HEK293 (cell line): ENCODE data around the gene SLC16A6.
"Not testable (repeated sequence)": the region's sequence is repeated elsewhere in the genome, so short reads cannot be mapped to it uniquely, and the experiment has no call there.

ENCODE experiments used
- CTCF ChIA-PET: fragments of 350-600 bp; formaldehyde crosslinking; extraction: SDS; loops from one replicate; lab custom pipeline; 2021; ENCODE audit warnings: antibody characterized with exemption; lab: Yijun Ruan, JAX
- POLR2A ChIA-PET: fragments of 300-600 bp; formaldehyde crosslinking; extraction: SDS; loops from one replicate; lab custom pipeline; 2020; ENCODE audit warnings: antibody characterized with exemption, inconsistent platforms; lab: Yijun Ruan, JAX
- H3K27ac ChIP-seq: fragments of 200-500 bp; sonication (Bioruptor generic); 2 replicates; pipeline ENCODE4 v1.5.1; 2014; ENCODE audit warnings: low read depth, low read length, control low read depth, inconsistent platforms; ENCODE audit errors: extremely low read depth
- H3K36me3 ChIP-seq, 2 experiments: fragments of 200-500 bp in 1 of 2; sonication (Bioruptor generic) in 1 of 2; 1 replicate in 1 of 2; 2 replicates in 1 of 2; pipeline ENCODE4 v1.5.1; 2014 to 2017; ENCODE audit warnings: inconsistent platforms in 2 of 2, low read length in 2 of 2; ENCODE audit not compliant: control insufficient read depth in 2 of 2, insufficient read depth in 1 of 2
- H3K4me1 ChIP-seq: fragments of 200-500 bp; sonication (Bioruptor generic); 2 replicates; pipeline ENCODE4 v1.5.1; 2014; ENCODE audit warnings: mild to moderate bottlenecking, low read length, inconsistent platforms; ENCODE audit not compliant: control insufficient read depth, insufficient read depth
- H3K4me3 ChIP-seq: 2 replicates; pipeline ENCODE4 v1.5.1; 2011; ENCODE audit warnings: low read depth, mild to moderate bottlenecking, control low read depth, low read length, moderate library complexity
- H3K9me3 ChIP-seq: fragments of 200-500 bp; sonication (Bioruptor generic); 2 replicates; pipeline ENCODE4 v1.5.1; 2014; ENCODE audit warnings: low read depth, low read length, inconsistent platforms; ENCODE audit not compliant: control insufficient read depth, insufficient read depth
- EGR2 ChIP-seq: fragments of 450-650 bp; formaldehyde crosslinking; IDR thresholded peaks from 2 replicates; pipeline ENCODE4 v1.5.1; 2016; ENCODE audit warnings: low read depth, missing biosample characterization, missing genetic modification characterization
- FEZF1 ChIP-seq: fragments of 450-650 bp; formaldehyde crosslinking; IDR thresholded peaks from 2 replicates; pipeline ENCODE4 v1.5.1; 2016; ENCODE audit warnings: missing biosample characterization, missing genetic modification characterization
- GLIS2 ChIP-seq: fragments of 450-650 bp; formaldehyde crosslinking; IDR thresholded peaks from 2 replicates; pipeline ENCODE4 v1.5.1; 2016; ENCODE audit warnings: missing biosample characterization, missing genetic modification characterization
- ZBTB8A ChIP-seq: fragments of 450-650 bp; formaldehyde crosslinking; IDR thresholded peaks from 2 replicates; pipeline ENCODE4 v1.5.1; 2016; ENCODE audit warnings: missing biosample characterization, missing genetic modification characterization
- ZFHX2 ChIP-seq: fragments of 450-650 bp; formaldehyde crosslinking; conservative IDR thresholded peaks from 2 replicates; pipeline ENCODE4 v1.5.1; 2016; ENCODE audit warnings: missing biosample characterization, missing genetic modification characterization
- ZNF112 ChIP-seq: fragments of 450-650 bp; formaldehyde crosslinking; IDR thresholded peaks from 2 replicates; pipeline ENCODE4 v1.5.0; 2017; ENCODE audit warnings: missing biosample characterization, missing genetic modification characterization
- ZNF138 ChIP-seq: fragments of 450-650 bp; formaldehyde crosslinking; IDR thresholded peaks from 2 replicates; pipeline ENCODE4 v1.5.1; 2016; ENCODE audit warnings: missing biosample characterization, missing genetic modification characterization, borderline replicate concordance
- ZNF202 ChIP-seq: fragments of 450-650 bp; formaldehyde crosslinking; IDR thresholded peaks from 2 replicates; pipeline ENCODE4 v1.5.1; 2016; ENCODE audit warnings: missing biosample characterization, missing genetic modification characterization, borderline replicate concordance
- ZNF529 ChIP-seq: fragments of 450-650 bp; formaldehyde crosslinking; IDR thresholded peaks from 2 replicates; pipeline ENCODE4 v1.5.1; 2017; ENCODE audit warnings: missing genetic modification characterization, missing biosample characterization; ENCODE audit not compliant: insufficient replicate concordance
- ZNF585B ChIP-seq: fragments of 450-650 bp; formaldehyde crosslinking; IDR thresholded peaks from 2 replicates; pipeline ENCODE4 v1.5.1; 2016; ENCODE audit warnings: missing biosample characterization, missing genetic modification characterization
- ZNF837 ChIP-seq: fragments of 450-650 bp; formaldehyde crosslinking; IDR thresholded peaks from 2 replicates; pipeline ENCODE4 v1.5.1; 2016; ENCODE audit warnings: missing biosample characterization, missing genetic modification characterization
- TF ChIP-seq, protein P1 (sequence below): fragments of 450-650 bp; formaldehyde crosslinking; IDR thresholded peaks from 2 replicates; pipeline ENCODE4 v1.5.1; 2016; ENCODE audit warnings: missing biosample characterization, missing genetic modification characterization

SLC16A6 gene

DNA sequence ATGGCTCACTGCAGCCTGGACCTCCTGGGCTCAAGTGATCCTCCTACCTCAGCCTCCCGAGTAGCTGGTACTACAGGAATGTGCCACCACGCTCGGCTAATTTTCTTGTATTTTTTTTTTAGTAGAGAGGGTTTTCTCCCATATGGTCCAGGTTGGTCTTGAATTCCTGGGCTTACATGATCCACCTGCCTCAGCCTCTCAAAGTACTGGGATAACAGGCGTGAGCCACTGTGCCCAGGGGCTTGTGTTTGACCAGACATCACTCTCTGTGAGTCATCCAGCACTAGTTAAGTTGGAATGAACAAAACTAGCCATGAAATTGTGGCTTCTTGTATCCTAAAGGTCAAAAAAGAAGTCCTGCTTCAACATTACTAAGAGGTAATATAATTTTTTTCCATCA, 59.8 kb downstream of the SLC16A6 start:
- H3K4me1 ChIP-seq, H3K36me3 ChIP-seq, H3K27ac ChIP-seq, H3K4me3 ChIP-seq, H3K9me3 ChIP-seq, POLR2A ChIA-PET: not testable (repeated sequence)
- CTCF ChIA-PET, result interaction anchor here (0.6 to 1.2 kb wide), 2 partner anchors 31 to 145 kb away, joined by 3 read pairs; no protein-coding TSS in a partner anchor

DNA sequence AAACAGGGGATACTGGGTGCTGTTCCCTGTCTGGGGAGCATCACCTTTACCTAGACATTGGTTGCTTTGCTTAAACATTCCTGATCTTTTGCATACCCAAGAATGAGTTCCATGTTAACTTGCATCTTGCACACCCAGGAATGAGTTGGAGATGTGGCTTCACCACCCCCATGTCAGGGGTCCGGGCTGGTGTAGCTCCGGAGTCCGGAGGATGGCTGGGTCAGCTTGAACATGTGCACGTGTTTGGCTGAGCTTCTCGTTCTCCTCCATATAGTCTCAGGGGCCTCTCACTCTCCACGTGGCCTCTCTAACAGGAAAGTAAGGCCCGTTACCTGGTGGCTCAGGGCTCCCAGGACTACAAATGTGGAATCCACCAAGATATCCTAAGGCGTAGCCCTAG, 61.3 kb downstream of the SLC16A6 start:
- TF ChIP-seq FEZF1 (no peak), ZNF529 (no peak), ZNF138 (tag by site-specific recombination) (no peak), ZNF837 (tag by site-specific recombination) (no peak)
- H3K4me3 ChIP-seq, result no peak overlapping the region
- no peak overlapping the region for H3K27ac ChIP-seq
- POLR2A ChIA-PET, result no interaction called here
- no peaks in the 10 kb centered on the region for H3K36me3 ChIP-seq
- H3K9me3 ChIP-seq, result no peaks in the 10 kb centered on the region
- CTCF ChIA-PET, result no interaction called here
- no peaks in the 10 kb centered on the region for H3K4me1 ChIP-seq

DNA sequence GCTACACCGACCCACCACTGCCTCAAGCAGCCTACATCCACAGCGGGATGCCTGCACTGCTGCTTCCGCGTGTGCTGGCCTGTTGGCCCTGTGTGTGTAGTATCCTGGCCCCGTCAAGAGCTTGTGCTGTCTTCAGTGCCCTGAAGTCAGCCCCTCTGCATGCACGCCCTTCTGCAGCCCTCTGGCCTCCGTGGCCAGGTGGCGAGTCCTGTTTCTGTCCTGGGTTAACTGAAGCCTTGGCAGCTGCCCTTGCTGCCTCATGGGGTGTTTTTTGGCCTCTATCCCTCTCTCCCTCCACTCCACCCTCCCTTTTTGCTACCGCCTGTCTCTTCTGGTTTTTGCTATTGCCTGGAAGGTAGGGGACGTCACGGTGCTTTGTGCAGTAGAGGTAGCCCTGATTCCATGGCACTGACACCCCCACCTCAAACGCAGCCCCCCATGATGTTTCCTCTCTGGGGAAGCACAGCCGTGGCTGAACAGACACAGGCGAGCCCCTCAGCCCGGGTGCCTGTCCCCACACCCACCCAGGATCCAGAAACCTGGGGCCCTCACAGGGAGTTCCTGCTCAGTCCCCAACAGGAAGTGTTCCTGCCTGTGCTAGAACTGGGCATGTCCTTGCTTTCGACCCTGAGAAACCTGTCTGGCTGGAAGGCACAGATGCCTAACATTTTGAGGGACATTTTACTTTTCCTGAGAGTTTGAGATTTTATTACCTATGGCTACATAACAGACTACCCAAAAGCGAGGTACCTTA, 61.9 kb downstream of the SLC16A6 start:
- no peak overlapping the region for H3K27ac ChIP-seq
- ChIA-PET CTCF (no interaction called here), POLR2A (no interaction called here)
- no peaks in the 10 kb centered on the region for H3K9me3 ChIP-seq
- TF ChIP-seq, protein P1, sequence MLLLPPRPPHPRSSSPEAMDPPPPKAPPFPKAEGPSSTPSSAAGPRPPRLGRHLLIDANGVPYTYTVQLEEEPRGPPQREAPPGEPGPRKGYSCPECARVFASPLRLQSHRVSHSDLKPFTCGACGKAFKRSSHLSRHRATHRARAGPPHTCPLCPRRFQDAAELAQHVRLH (tag by site-specific recombination), result no peak
- no peak for TF ChIP-seq ZNF112 (tag by site-specific recombination)
- no peak for TF ChIP-seq ZBTB8A (tag by site-specific recombination)
- no peak for TF ChIP-seq ZNF585B (tag by site-specific recombination)
- TF ChIP-seq GLIS2 (tag by site-specific recombination), result no peak
- no peak for TF ChIP-seq ZNF202
- H3K4me3 ChIP-seq, result no peak overlapping the region
- no peaks in the 10 kb centered on the region for H3K36me3 ChIP-seq
- H3K4me1 ChIP-seq, result no peaks in the 10 kb centered on the region

DNA sequence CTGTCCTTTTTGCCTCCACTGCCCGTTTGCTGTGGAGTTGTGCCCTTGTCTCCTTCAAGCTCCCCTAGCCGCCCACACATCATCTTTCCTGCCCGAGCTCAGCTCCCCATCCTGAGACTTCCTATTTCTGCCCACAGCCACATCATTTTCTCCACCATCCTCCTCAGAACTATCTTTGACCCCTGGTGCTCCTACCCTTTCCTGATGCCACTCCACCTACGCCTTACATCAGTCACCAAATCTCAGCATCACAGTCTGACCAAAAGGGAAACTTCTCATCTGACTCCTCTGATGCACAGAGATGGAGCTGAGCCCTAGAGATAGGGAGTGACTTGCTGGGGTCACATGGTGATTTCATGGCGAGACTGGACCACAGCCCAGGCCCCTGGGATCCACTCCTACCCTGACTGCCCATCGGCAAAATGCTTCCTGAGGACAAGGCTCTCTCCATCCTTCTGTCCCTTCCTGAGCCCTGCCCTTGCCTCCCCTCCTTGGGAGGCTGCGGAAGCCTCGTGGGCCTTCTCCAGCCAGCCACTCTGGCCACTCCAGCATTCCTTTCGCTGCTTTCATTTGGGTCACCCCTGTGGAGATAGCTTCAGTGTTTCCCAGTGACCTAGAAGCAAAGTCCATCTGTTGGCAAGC, 62.8 kb downstream of the SLC16A6 start:
- H3K4me3 ChIP-seq, result not testable (repeated sequence)
- TF ChIP-seq ZFHX2 (tag by site-specific recombination), result peak; percentile 76
- TF ChIP-seq EGR2 (tag by site-specific recombination), result peak; percentile 50
- TF ChIP-seq, all 188 proteins: peak for 2; not testable (repeated sequence) for 186
- CTCF ChIA-PET, H3K9me3 ChIP-seq, H3K36me3 ChIP-seq, H3K4me1 ChIP-seq, POLR2A ChIA-PET, H3K27ac ChIP-seq: not testable (repeated sequence)

DNA sequence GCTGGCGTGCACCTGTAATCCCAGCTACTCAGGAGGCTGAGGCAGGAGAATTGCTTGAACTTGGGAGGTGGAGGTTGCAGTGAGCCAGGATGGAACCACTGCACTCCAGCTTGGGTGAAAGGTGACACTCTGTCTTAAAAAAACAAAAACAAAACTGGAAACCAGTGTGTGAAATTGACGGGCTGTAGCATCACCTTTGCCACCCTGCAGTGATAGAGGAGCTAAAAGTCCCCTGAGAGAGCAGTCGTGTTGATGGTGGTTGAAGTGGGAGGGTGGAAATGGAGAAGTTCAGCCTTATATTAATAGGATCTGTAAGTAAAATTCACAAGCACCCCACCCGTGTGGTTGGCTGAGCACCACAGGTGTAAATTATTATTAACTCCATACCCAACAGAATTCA, 65.9 kb downstream of the SLC16A6 start:
- CTCF ChIA-PET, H3K27ac ChIP-seq, H3K4me1 ChIP-seq, POLR2A ChIA-PET, H3K9me3 ChIP-seq, H3K36me3 ChIP-seq, H3K4me3 ChIP-seq: not testable (repeated sequence)
